ENCODE data around the gene NTSR1.

DNA sequence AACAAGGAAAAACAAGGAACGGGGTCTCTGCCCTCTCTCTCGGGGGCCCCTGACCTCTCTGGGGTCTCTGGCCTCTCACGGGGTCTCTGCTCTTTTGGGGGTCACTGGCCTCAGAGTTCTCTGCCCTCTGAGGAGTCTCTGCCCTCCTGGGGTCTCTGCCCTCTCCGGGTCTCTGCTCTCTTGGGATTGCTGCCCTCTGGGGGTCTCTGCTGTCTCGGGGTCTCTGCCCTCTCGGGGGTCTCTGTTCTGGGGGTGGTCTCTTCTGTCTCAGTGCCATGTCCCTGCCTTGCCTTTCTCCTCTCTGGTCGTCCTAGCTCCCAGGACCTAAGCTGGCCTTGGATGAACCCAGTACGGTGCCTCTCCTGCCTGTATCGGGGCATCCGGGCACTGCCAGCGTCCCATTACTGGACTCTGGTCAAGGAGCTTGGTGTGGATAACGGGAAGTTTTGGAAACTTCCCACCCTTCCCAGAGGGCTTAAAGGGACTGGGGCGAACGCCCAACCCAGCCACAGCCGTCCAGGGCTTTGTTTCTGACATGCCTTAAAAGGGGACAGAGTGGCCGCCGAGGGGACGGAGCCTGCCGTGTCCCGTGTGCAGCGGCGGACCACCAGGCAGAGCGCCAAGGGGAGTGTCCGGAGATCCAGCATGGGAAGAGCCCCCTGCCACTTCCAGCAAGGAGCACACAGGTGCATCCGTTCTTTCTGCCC lies 62.9 kb downstream of the NTSR1 start:
- TF ChIP-seq, protein P1, sequence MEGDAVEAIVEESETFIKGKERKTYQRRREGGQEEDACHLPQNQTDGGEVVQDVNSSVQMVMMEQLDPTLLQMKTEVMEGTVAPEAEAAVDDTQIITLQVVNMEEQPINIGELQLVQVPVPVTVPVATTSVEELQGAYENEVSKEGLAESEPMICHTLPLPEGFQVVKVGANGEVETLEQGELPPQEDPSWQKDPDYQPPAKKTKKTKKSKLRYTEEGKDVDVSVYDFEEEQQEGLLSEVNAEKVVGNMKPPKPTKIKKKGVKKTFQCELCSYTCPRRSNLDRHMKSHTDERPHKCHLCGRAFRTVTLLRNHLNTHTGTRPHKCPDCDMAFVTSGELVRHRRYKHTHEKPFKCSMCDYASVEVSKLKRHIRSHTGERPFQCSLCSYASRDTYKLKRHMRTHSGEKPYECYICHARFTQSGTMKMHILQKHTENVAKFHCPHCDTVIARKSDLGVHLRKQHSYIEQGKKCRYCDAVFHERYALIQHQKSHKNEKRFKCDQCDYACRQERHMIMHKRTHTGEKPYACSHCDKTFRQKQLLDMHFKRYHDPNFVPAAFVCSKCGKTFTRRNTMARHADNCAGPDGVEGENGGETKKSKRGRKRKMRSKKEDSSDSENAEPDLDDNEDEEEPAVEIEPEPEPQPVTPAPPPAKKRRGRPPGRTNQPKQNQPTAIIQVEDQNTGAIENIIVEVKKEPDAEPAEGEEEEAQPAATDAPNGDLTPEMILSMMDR (IDR thresholded peaks at IDR 0.05; ENCODE audit: low read depth, low read length, missing input control): no peak
- TF ChIP-seq YY1 (IDR thresholded peaks at IDR 0.05) (no peak), JUND (IDR thresholded peaks at IDR 0.05) (no peak), NR2F2 (IDR thresholded peaks at IDR 0.05) (no peak), TAF1 (conservative IDR thresholded peaks at IDR 0.05) (no peak), RXRA (IDR thresholded peaks at IDR 0.05) (no peak)
- TF ChIP-seq, protein P2, sequence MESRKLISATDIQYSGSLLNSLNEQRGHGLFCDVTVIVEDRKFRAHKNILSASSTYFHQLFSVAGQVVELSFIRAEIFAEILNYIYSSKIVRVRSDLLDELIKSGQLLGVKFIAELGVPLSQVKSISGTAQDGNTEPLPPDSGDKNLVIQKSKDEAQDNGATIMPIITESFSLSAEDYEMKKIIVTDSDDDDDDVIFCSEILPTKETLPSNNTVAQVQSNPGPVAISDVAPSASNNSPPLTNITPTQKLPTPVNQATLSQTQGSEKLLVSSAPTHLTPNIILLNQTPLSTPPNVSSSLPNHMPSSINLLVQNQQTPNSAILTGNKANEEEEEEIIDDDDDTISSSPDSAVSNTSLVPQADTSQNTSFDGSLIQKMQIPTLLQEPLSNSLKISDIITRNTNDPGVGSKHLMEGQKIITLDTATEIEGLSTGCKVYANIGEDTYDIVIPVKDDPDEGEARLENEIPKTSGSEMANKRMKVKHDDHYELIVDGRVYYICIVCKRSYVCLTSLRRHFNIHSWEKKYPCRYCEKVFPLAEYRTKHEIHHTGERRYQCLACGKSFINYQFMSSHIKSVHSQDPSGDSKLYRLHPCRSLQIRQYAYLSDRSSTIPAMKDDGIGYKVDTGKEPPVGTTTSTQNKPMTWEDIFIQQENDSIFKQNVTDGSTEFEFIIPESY (IDR thresholded peaks at IDR 0.05): no peak
- TF ChIP-seq, protein P3, sequence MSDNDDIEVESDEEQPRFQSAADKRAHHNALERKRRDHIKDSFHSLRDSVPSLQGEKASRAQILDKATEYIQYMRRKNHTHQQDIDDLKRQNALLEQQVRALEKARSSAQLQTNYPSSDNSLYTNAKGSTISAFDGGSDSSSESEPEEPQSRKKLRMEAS (IDR thresholded peaks at IDR 0.05): no peak
- TF ChIP-seq, protein P4, sequence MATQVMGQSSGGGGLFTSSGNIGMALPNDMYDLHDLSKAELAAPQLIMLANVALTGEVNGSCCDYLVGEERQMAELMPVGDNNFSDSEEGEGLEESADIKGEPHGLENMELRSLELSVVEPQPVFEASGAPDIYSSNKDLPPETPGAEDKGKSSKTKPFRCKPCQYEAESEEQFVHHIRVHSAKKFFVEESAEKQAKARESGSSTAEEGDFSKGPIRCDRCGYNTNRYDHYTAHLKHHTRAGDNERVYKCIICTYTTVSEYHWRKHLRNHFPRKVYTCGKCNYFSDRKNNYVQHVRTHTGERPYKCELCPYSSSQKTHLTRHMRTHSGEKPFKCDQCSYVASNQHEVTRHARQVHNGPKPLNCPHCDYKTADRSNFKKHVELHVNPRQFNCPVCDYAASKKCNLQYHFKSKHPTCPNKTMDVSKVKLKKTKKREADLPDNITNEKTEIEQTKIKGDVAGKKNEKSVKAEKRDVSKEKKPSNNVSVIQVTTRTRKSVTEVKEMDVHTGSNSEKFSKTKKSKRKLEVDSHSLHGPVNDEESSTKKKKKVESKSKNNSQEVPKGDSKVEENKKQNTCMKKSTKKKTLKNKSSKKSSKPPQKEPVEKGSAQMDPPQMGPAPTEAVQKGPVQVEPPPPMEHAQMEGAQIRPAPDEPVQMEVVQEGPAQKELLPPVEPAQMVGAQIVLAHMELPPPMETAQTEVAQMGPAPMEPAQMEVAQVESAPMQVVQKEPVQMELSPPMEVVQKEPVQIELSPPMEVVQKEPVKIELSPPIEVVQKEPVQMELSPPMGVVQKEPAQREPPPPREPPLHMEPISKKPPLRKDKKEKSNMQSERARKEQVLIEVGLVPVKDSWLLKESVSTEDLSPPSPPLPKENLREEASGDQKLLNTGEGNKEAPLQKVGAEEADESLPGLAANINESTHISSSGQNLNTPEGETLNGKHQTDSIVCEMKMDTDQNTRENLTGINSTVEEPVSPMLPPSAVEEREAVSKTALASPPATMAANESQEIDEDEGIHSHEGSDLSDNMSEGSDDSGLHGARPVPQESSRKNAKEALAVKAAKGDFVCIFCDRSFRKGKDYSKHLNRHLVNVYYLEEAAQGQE (IDR thresholded peaks at IDR 0.05): no peak
